AG09319 (cell line): ENCODE measurements around the gene PDE8B.

ENCODE experiments used
- DNase-seq: peaks from one replicate; pipeline ENCODE4 v3.0.0-alpha.2; 2010; ENCODE audit warnings: low read depth; ENCODE audit errors: extremely low read depth
- CTCF ChIP-seq: IDR thresholded peaks from 2 replicates; pipeline ENCODE4 v1.5.1; 2011; ENCODE audit warnings: low read depth, mild to moderate bottlenecking, inconsistent platforms, low read length, moderate library complexity

PDE8B gene

GRCh38 chr5:77427998-77428397 is 217.5 kb downstream of the PDE8B start:
- TF ChIP-seq CTCF = no peak

GRCh38 chr5:77428526-77428925 is 218.0 kb downstream of the PDE8B start:
- no peak for TF ChIP-seq CTCF
- no peak for DNase-seq

More at GRCh38 chr5:77427998-77428397, 217.5 kb downstream of the PDE8B start:
- DNase-seq = peak; percentile 56

GRCh38 chr5:77430726-77431125 is 220.2 kb downstream of the PDE8B start:
- no peak for DNase-seq
- no peak for TF ChIP-seq CTCF

DNA sequence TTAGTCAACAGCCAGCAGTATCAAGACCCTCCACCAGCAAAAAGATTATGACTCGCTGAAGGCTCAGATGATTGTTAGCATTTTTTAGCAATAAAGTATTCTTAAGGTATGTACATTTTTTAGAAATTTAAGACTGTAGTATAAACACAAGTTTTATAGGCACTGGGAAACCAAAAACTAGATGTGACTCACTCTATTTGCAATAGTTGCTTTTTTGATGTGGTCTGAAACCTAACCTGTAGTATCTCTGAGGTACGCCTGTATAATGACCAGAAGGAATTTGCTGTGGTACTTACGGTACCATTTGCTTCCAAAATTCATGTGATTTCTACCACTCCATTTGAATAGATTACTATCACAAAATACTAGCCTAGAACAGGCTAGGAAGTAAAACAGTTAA is 220.8 kb downstream of the PDE8B start:
- DNase-seq = no peak
- TF ChIP-seq CTCF = no peak

GRCh38 chr5:77431719-77432118 is 221.2 kb downstream of the PDE8B start:
- DNase-seq = no peak
- TF ChIP-seq CTCF = no peak

- DNase-seq = no peak
- TF ChIP-seq CTCF = peak; percentile 18
Measured at GRCh38 chr5:77437194-77437593, 226.7 kb downstream of the PDE8B start.

- no peak for TF ChIP-seq CTCF
- DNase-seq = no peak
Measured at GRCh38 chr5:77438071-77438470, 227.6 kb downstream of the PDE8B start.
